ENCODE measurements around the gene SLC24A1. TPM values are rescaled to one million over a fixed set of nuclear protein-coding genes. Genes with fewer than 3 reads are reported as not detected.

The SLC24A1 gene
- total RNA-seq, 1 donor from 2014 or later, result 2.0 TPM

DNA sequence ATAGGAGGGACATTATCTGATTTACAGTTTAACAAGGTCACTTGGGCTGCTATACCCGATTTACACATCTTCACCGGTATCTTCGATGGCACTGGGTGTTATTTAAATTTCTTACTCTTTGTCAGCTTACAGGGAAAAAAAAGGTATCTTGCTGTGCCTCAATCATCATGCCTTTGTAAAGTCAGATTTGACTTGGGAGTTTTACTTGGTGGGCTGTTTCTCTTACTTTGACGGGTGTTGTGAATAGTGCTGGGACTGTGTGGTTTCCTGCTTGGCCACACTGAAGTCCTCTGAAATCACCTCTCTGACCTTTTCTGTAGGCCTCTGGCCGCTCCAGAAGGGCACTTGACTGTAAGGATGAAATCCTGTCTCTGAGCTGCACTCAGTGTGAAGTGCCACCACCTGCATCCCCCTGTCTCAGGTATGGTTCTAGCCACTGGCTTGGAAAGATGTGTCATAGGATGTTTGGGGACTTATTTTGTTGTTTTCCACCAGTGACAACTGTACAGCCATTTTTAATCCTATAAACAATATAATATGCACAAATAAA lies 3.1 kb upstream of the SLC24A1 start:
- no peaks in the 10 kb centered on the region for H3K4me1 ChIP-seq
- TF ChIP-seq, protein P1, sequence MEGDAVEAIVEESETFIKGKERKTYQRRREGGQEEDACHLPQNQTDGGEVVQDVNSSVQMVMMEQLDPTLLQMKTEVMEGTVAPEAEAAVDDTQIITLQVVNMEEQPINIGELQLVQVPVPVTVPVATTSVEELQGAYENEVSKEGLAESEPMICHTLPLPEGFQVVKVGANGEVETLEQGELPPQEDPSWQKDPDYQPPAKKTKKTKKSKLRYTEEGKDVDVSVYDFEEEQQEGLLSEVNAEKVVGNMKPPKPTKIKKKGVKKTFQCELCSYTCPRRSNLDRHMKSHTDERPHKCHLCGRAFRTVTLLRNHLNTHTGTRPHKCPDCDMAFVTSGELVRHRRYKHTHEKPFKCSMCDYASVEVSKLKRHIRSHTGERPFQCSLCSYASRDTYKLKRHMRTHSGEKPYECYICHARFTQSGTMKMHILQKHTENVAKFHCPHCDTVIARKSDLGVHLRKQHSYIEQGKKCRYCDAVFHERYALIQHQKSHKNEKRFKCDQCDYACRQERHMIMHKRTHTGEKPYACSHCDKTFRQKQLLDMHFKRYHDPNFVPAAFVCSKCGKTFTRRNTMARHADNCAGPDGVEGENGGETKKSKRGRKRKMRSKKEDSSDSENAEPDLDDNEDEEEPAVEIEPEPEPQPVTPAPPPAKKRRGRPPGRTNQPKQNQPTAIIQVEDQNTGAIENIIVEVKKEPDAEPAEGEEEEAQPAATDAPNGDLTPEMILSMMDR (IDR thresholded peaks at IDR 0.05), result no peak
- no peak for DNase-seq (ENCODE audit: low spot score in 2 of 2)
- H3K27me3 ChIP-seq, result no peaks in the 10 kb centered on the region
- no peak overlapping the region for H3K27ac ChIP-seq
- no peaks in the 10 kb centered on the region for H3K36me3 ChIP-seq
- H3K9me3 ChIP-seq, result no peaks in the 10 kb centered on the region
- H3K4me3 ChIP-seq, result no peak overlapping the region
- intact Hi-C loops (cut with DNase I), result loop anchor here (10.0 kb wide), 1 partner anchor 876 kb away; the partner anchor contains the start of gene SNAPC5

DNA sequence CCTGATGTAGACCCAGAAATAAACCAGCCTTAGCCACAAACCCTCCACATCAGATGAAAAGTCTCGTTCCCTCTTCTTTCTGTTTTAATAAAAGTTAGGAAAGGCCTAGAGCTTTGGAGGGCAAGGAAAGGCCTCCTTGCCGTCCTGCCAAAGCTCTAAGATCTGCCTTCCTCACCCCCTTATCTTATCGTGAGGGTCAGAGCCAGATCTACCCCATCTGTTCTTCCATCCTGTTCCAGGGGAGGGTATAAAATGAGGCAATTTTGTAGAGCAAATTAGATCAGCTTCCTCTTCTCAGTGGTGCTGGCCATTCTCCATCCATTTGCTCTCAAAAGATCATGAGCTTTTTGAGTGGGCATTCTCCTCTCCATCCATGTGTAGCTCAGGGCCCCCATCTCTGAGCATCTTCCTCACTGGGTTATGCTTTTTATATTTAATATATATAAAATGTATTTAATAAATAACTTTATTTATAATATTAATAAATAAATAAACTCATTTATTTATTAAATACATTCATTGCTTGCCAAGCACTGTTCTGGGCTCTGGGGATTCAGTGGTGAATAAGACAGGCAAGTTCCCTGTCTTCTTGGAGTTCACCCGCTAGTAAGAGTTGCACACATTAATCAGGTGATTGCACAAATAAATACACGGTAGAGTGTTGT lies 2.0 kb upstream of the SLC24A1 start:
- Histone ChIP-seq H3K4me3 (no peak overlapping the region), H3K4me1 (no peaks in the 10 kb centered on the region), H3K27me3 (no peaks in the 10 kb centered on the region), H3K27ac (no peak overlapping the region), H3K9me3 (no peaks in the 10 kb centered on the region), H3K36me3 (peaks cover 4 to 5% of the 10 kb centered on the region in 2 donors)
- intact Hi-C loops (cut with DNase I), result loop anchor here (10.0 kb wide), 1 partner anchor 875 kb away; the partner anchor contains the start of gene SNAPC5
- DNase-seq (ENCODE audit: low spot score in 2 of 2), result no peak
- TF ChIP-seq, protein P1 (IDR thresholded peaks at IDR 0.05), result no peak

DNA sequence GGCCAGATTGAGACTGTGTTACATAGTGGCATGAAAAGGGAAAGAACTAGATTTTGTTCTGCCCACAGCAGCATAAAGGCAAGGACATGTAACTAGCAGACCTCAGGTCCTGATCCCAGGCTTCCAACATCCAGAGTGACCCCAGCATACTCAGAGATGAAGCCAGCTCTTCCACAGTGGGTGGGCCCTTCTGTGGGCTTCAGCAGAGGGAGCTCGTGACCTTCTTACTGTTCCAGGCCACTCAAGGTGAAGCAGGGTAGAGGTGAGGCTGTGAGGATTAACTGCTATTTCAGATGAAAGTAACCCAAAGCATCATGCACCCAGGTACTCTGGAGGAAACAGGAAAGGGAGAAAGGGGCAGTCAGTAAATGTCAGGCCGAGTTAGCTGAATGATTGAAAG lies 905 bp upstream of the SLC24A1 start:
- intact Hi-C loops (cut with DNase I), result no loop called here
- peaks cover 13 to 14% of the 10 kb centered on the region in 2 donors for H3K36me3 ChIP-seq
- no peaks in the 10 kb centered on the region for H3K9me3 ChIP-seq
- H3K4me3 ChIP-seq, result no peak overlapping the region
- DNase-seq (ENCODE audit: low spot score in 2 of 2), result no peak
- no peaks in the 10 kb centered on the region for H3K4me1 ChIP-seq
- H3K27me3 ChIP-seq, result no peaks in the 10 kb centered on the region
- H3K27ac ChIP-seq, result no peak overlapping the region
- TF ChIP-seq, protein P1 (IDR thresholded peaks at IDR 0.05), result no peak

DNA sequence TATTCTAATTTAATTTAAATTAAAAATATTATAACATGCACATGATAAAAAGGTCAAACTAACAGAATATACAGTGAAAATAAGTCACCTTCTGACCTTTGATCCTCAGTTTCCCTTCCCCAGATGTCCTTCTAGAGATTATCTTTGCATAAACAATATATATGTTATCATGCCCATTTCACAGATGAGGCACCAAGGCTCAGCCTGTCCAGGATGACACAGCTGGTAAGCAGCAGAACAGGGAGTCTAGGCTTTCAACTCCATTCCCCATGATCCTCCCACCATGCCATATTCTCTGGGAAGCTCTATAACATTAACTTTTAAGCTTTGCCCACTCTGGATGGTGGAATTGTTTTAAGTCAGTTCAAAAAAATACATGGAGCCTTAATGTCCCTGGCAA lies 1.4 kb downstream of the SLC24A1 start:
- Histone ChIP-seq H3K27me3 (no peaks in the 10 kb centered on the region), H3K27ac (no peak overlapping the region), H3K36me3 (peaks cover 13 to 18% of the 10 kb centered on the region in 2 donors), H3K9me3 (no peaks in the 10 kb centered on the region), H3K4me3 (no peak overlapping the region), H3K4me1 (no peaks in the 10 kb centered on the region)
- intact Hi-C loops (cut with DNase I), result no loop called here
- DNase-seq (ENCODE audit: low spot score in 2 of 2), result no peak
- TF ChIP-seq, protein P1 (IDR thresholded peaks at IDR 0.05), result no peak

DNA sequence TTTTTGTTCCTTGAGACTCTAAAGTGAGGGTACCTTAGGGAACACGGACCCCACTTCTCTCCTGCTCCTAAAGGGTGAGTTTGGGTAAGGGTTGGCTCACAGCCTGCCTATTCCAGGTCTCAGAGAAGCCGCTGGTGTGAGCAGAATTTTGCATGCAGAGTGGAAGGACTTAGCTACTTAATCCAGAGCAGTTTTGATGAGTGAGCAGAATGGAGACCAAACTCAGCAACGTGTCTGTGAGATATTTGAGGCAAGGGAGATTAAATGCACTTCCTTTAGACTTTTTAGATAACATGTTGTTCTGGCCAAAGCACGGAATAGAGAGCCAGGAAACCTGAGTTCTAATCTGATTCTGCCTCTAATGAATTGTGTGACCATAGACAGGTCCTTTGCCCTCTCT lies 5.1 kb downstream of the SLC24A1 start:
- no peak for DNase-seq (ENCODE audit: low spot score in 2 of 2)
- H3K4me1 ChIP-seq, result no peaks in the 10 kb centered on the region
- TF ChIP-seq, protein P1 (IDR thresholded peaks at IDR 0.05), result no peak
- no peak overlapping the region for H3K4me3 ChIP-seq
- no peaks in the 10 kb centered on the region for H3K9me3 ChIP-seq
- H3K36me3 ChIP-seq, result peaks cover 13 to 18% of the 10 kb centered on the region in 2 donors
- H3K27me3 ChIP-seq, result no peaks in the 10 kb centered on the region
- intact Hi-C loops (cut with DNase I), result no loop called here
- no peak overlapping the region for H3K27ac ChIP-seq

All from ascending aorta (tissue), 2 donors.